ENCODE data around the gene CUL5.

DNA sequence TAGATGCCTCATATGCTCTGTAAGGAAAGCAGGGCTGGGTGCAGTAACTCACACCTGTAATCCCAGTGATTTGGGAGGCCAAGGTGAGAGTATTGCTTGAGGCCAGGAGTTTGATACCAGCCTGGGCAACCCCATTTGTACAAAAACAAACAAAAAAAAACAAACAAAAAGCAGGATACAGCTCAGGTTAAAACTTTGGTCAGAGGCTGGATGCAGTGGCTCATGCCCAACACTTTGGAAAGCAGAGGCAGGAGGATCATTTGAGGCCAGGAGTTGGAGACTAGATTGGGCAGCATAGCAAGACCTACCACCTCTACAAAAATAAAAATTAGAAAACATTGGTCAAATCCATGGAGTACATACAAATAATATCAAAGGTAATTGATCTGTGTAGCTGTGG, 7.9 kb downstream of the CUL5 start:
- TF ChIP-seq, protein P1, sequence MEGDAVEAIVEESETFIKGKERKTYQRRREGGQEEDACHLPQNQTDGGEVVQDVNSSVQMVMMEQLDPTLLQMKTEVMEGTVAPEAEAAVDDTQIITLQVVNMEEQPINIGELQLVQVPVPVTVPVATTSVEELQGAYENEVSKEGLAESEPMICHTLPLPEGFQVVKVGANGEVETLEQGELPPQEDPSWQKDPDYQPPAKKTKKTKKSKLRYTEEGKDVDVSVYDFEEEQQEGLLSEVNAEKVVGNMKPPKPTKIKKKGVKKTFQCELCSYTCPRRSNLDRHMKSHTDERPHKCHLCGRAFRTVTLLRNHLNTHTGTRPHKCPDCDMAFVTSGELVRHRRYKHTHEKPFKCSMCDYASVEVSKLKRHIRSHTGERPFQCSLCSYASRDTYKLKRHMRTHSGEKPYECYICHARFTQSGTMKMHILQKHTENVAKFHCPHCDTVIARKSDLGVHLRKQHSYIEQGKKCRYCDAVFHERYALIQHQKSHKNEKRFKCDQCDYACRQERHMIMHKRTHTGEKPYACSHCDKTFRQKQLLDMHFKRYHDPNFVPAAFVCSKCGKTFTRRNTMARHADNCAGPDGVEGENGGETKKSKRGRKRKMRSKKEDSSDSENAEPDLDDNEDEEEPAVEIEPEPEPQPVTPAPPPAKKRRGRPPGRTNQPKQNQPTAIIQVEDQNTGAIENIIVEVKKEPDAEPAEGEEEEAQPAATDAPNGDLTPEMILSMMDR (conservative IDR thresholded peaks at IDR 0.05), result no peak
- TF ChIP-seq ZFX (IDR thresholded peaks at IDR 0.05), result no peak
